Kidney (tissue), 14 donors: ENCODE measurements around the gene HOXA7. TPM values are rescaled to one million over a fixed set of nuclear protein-coding genes. Genes with fewer than 3 reads are reported as not detected.
A peak's percentile ranks its signal among the peaks of the same experiment; 100 is the strongest.

Experiments
- DNase-seq, 5 donors: peaks; one replicate each; pipeline ENCODE4 v3.0.0-alpha.2; 2013 to 2020
- FAIRE-seq: peaks from 2 replicates; lab custom pipeline; 2012; peaks lifted over from hg19 to GRCh38; lab: Jason Lieb, UNC
- H3K27ac ChIP-seq, 2 donors: one replicate each; pipeline ENCODE4 v1.7.0; 2013; ENCODE audit warnings: low read depth in 2 of 2, low read length in 2 of 2, inconsistent platforms in 1 of 2
- H3K27me3 ChIP-seq: one replicate; pipeline ENCODE4 v1.7.1; 2013; ENCODE audit warnings: low read length, inconsistent platforms; ENCODE audit not compliant: control insufficient read depth, insufficient read depth
- H3K36me3 ChIP-seq, 3 donors: one replicate each; pipeline versions ENCODE4 v1.7.0 to v1.7.1; 2013; ENCODE audit warnings: low read length in 3 of 3, control low read depth in 1 of 3, inconsistent platforms in 1 of 3; ENCODE audit not compliant: insufficient read depth in 3 of 3, control insufficient read depth in 2 of 3
- H3K4me1 ChIP-seq, 3 donors: one replicate each; pipeline versions ENCODE4 v1.7.0 to v1.7.1; 2013; ENCODE audit warnings: low read length in 3 of 3, inconsistent platforms in 1 of 3, low read depth in 1 of 3; ENCODE audit not compliant: control insufficient read depth in 2 of 3, insufficient read depth in 2 of 3
- H3K4me3 ChIP-seq, 3 donors: one replicate each; pipeline versions ENCODE4 v1.7.0 to v1.8.1; 2013; ENCODE audit warnings: low read length in 3 of 3, control low read depth in 1 of 3, inconsistent platforms in 1 of 3
- H3K9ac ChIP-seq, 3 donors: one replicate each; pipeline versions ENCODE4 v1.7.0 to v1.7.1; 2013; ENCODE audit warnings: low read length in 3 of 3, control low read depth in 1 of 3, inconsistent platforms in 1 of 3
- H3K9me3 ChIP-seq, 3 donors: one replicate each; pipeline versions ENCODE4 v1.7.0 to v1.7.1; 2013; ENCODE audit warnings: low read length in 3 of 3, control low read depth in 1 of 3, inconsistent platforms in 1 of 3; ENCODE audit not compliant: control insufficient read depth in 2 of 3, insufficient read depth in 1 of 3
- intact Hi-C: fragments of 100-400 bp; cut with DNase I; formaldehyde crosslinking; loops from one replicate; pipeline ENCODE4 v1.11.1; 2022
- polyA plus RNA-seq: library from polyadenylated mRNA; stranded (reverse); fragments of 350-450 nt; fragmentation: Illumina TruSeq; extraction: RNeasy Lipid Tissue Mini Kit (QIAGEN cat#74804); gene quantifications from one replicate; pipeline ENCODE4 v1.2.3, GENCODE V29; 2014; ENCODE audit warnings: low read depth, low replicate concordance; ENCODE audit not compliant: insufficient read depth
- total RNA-seq: library from RNA; stranded (reverse); fragmentation: NEBNext Ultra II Directional; extraction: Animal tissue kit (Norgen Biotek cat#: 25700); gene quantifications from one replicate; pipeline ENCODE4 v1.2.1, GENCODE V29; 2021
- TF ChIP-seq, protein P1 (sequence below): IDR thresholded peaks from 3 replicates; pipeline ENCODE4 v1.5.1; 2012; ENCODE audit warnings: mild to moderate bottlenecking, moderate library complexity, borderline replicate concordance; ENCODE audit not compliant: insufficient read depth; ENCODE audit errors: extremely low read depth
- donor health status: control.
- donor health status: control.
- donor health status: control.
- donor health status: control.
- donor health status: control.
- donor health status: DM: yes; HTN: yes; CAD: no.
- donor health status: Normal renal cell carcinoma (clear cell type).

Gene HOXA7
- total and polyA plus RNA-seq, 2 donors from 2014 or later: 23.8 to 31.3 TPM

DNA sequence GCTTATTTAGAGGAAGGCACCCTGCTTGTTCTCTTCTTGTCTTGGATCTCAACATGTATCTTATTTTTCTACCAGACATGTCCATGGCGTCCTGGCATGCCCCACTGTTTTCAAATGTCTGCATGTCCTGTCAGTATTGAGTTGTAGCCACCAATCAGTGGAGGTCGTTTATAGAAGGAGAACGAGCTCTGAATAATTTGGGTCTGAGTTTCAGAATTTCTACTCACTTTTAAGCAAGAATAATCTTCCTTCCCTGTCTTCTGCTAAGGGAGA, 46.3 kb upstream of the HOXA7 start:
- peaks cover 0 to 7% (median 5%) of the 10 kb centered on the region in 3 donors for H3K4me1 ChIP-seq
- DNase-seq (peak in 1 of 5 donors; percentile 6), FAIRE-seq (no peak)
- no peak overlapping the region for H3K4me3 ChIP-seq
- H3K36me3 ChIP-seq: no peaks in the 10 kb centered on the region
- peaks cover 87% of the 10 kb centered on the region for H3K27me3 ChIP-seq
- intact Hi-C loops: loop anchor here (10.0 kb wide), 1 partner anchor 372 kb away; no protein-coding TSS in a partner anchor
- H3K27ac ChIP-seq: no peak overlapping the region
- TF ChIP-seq, protein P1, sequence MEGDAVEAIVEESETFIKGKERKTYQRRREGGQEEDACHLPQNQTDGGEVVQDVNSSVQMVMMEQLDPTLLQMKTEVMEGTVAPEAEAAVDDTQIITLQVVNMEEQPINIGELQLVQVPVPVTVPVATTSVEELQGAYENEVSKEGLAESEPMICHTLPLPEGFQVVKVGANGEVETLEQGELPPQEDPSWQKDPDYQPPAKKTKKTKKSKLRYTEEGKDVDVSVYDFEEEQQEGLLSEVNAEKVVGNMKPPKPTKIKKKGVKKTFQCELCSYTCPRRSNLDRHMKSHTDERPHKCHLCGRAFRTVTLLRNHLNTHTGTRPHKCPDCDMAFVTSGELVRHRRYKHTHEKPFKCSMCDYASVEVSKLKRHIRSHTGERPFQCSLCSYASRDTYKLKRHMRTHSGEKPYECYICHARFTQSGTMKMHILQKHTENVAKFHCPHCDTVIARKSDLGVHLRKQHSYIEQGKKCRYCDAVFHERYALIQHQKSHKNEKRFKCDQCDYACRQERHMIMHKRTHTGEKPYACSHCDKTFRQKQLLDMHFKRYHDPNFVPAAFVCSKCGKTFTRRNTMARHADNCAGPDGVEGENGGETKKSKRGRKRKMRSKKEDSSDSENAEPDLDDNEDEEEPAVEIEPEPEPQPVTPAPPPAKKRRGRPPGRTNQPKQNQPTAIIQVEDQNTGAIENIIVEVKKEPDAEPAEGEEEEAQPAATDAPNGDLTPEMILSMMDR: no peak
- H3K9ac ChIP-seq: no peak overlapping the region
- H3K9me3 ChIP-seq: peaks cover 0 to 4% (median 0%) of the 10 kb centered on the region in 3 donors

DNA sequence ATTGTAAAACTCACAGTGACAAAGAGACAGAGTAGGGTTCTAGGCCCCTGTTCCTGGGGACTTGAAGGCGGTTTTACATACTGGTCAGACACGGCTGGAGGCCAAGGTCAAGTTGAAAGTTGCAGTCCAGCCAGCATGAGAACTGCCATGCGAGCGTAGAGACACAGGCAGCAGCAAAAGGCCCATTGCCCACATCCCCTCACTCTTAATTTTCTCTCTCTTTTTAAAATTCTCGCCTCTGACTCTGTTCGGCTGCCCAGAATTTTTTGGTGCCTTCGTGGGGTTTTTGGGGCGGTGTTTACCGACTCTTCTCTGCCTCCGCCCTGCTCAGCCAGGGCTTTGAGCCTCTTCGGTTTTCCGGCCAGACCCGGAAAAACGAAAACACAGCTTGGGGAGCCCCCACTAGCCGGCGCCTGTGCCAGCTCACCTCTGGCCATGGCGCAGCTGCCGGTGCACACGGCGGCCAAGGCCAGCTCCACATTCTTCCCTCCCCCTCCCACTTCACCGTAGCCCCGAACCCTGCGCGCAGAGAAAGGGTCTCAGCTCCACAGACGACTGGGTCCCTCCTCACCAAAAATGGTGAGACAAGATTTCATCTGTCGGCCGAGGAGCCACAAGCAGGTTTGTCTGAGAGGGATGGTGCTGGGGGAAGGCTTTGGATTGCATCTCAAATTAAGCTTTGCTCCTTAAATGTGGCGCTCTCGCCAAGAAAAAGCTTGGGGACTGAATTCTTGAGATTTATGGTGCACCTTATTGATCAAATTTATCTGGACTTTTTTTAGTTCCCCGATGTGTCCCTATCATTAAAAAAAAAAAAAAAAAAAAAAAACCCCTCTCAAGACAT, 45.8 kb upstream of the HOXA7 start:
- Histone ChIP-seq H3K27me3 (peaks cover 88% of the 10 kb centered on the region), H3K4me1 (peaks cover 0 to 7% (median 5%) of the 10 kb centered on the region in 3 donors), H3K9me3 (peaks cover 0 to 4% (median 0%) of the 10 kb centered on the region in 3 donors), H3K4me3 (no peak overlapping the region), H3K36me3 (no peaks in the 10 kb centered on the region), H3K9ac (no peak overlapping the region), H3K27ac (no peak overlapping the region)
- intact Hi-C loops: loop anchor here (10.0 kb wide), 1 partner anchor 373 kb away; no protein-coding TSS in a partner anchor
- FAIRE-seq (no peak), DNase-seq (peak in 4 of 5 donors; percentile 32 to 61 (median 52))
- TF ChIP-seq, protein P1: no peak

DNA sequence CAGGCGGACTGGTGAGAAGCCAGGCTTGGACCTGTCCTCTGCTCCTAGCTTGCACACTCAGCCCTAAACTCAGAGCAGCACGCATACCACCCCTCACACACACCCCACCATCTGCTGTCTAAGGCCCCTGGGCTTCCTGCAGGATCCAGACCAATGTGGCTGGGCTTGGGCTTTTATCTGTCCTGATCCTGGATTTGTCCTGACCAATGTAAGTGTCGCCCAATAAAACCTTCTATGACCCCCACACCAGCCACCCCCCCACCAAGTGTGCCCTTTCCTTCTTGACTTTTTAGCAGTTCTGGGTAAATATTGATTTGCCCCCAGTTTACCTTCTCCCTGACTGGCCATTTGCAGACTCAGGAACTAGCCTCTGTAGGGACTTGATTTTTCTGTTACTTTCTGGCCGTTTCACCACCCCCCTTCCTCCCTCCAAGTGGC, 45.1 kb upstream of the HOXA7 start:
- H3K9me3 ChIP-seq: peaks cover 0 to 4% (median 0%) of the 10 kb centered on the region in 3 donors
- H3K36me3 ChIP-seq: no peaks in the 10 kb centered on the region
- DNase-seq (peak in 1 of 5 donors; percentile 24), FAIRE-seq (no peak)
- H3K27ac ChIP-seq: no peak overlapping the region
- no peak overlapping the region for H3K4me3 ChIP-seq
- intact Hi-C loops: loop anchor here (10.0 kb wide), 1 partner anchor 373 kb away; no protein-coding TSS in a partner anchor
- no peak overlapping the region for H3K9ac ChIP-seq
- peaks cover 0 to 7% (median 5%) of the 10 kb centered on the region in 3 donors for H3K4me1 ChIP-seq
- TF ChIP-seq, protein P1: no peak
- H3K27me3 ChIP-seq: peaks cover 88% of the 10 kb centered on the region
